Measurements from ENCODE around the gene STXBP1. TPM values are rescaled to one million over a fixed set of nuclear protein-coding genes. Genes with fewer than 3 reads are reported as not detected.
A peak's percentile ranks its signal among the peaks of the same experiment; 100 is the strongest.

Gene STXBP1
- 100 to 1,000 TPM in 3 of 4 donors, 10 to 100 TPM in 1; 96.3 to 142 (median 105) TPM for total RNA-seq

DNA sequence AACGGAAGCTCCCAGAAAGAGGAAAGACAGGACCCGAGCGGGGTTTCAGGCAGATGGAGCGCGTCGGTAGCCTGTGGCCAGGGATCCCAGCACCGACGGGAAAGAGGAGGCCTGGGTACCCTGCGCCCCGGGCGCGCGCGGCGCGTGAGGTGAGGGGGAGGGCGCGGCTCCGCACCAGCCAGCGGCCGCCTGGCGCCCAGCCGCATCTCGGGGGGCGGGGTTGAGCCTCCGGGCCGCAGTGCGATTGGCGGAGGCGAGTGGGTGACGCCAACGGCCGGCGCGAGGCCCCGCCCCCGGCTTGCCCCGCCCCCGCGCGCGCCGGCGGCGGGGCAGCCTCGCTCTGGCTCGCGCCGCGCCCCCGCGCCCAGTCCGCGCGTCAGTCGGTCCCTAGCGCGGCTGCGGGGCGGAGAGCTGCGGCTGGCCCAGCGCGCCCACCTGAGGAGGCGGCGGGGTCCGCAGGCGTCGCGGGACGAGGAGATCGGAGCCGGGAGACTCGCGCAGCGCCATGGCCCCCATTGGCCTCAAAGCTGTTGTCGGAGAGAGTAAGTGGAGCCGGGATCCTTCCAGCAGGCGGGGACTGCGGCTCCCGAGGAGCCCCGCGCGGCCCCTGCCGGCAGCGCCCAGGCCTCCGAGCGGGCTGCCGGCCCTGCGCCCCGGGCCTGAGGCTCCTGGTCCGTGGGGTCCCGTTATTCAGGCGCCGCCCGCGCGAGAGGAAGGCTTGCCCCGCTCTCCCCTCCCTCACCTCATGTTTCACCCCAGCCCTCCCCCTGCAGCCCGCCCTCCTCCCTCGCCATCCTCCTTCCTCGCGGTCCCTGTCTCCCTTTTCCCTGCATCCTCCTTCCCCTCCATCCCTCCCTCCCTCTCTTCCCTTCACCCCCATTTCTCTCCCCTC, at the start of gene STXBP1:
Gene STXBP1, plus strand, starts transcription at position 379 of the 892 bp plus-strand sequence. Its CDS starts 127 bp downstream, at position 506.
- no peaks in the 10 kb centered on the region for H3K27me3 ChIP-seq
- peaks cover 0 to 53% (median 14%) of the 10 kb centered on the region in 4 donors for H3K4me1 ChIP-seq
- H3K9me3 ChIP-seq, result no peaks in the 10 kb centered on the region
- TF ChIP-seq, protein P1, sequence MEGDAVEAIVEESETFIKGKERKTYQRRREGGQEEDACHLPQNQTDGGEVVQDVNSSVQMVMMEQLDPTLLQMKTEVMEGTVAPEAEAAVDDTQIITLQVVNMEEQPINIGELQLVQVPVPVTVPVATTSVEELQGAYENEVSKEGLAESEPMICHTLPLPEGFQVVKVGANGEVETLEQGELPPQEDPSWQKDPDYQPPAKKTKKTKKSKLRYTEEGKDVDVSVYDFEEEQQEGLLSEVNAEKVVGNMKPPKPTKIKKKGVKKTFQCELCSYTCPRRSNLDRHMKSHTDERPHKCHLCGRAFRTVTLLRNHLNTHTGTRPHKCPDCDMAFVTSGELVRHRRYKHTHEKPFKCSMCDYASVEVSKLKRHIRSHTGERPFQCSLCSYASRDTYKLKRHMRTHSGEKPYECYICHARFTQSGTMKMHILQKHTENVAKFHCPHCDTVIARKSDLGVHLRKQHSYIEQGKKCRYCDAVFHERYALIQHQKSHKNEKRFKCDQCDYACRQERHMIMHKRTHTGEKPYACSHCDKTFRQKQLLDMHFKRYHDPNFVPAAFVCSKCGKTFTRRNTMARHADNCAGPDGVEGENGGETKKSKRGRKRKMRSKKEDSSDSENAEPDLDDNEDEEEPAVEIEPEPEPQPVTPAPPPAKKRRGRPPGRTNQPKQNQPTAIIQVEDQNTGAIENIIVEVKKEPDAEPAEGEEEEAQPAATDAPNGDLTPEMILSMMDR (IDR thresholded peaks at IDR 0.05), result peak in 3 of 5 experiments; percentile 7 to 66 (median 50)
- peak; percentile 93 to 96 for TF ChIP-seq POLR2A (IDR thresholded peaks at IDR 0.05)
- peak in 1 of 2 donors; percentile 93 for TF ChIP-seq EP300 (IDR thresholded peaks at IDR 0.05)
- H3K4me3 ChIP-seq, result peak within 1 kb of the TSS; percentile 66 to 96 (median 86)
- 1% methylated on average over 38 to 62 of the region's 102 CpGs for WGBS, 2 donors
- H3K36me3 ChIP-seq, result no peaks in the 10 kb centered on the region
- peak within 1 kb of the TSS; percentile 82 to 98 (median 88) for H3K27ac ChIP-seq
- peak; percentile 77 to 79 for DNase-seq (ENCODE audit: low spot score in 2 of 2)

DNA sequence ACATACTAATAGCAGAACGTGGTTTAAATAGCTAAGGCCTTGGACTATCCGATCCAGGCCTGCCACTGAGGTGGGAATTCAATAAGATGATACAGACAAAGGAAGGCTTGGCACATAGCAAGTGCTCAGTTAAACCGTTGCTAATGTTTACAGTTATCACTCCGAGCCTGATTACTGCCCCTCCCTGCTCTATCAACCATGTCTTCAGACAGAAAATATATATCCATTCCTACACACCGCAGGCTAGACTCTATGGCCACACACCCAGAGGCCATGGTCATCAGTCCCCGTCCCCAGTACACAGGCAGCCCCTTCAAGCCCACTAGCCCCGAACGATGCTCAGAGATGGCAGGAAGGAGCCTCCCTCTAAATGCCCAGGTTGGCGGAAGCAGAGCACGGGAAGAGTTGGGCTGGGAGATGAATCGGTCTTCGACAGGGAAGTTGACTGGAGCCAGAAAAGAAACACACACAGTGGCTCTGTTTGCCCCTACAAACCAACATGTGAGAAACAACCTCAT, 49.7 kb upstream of the STXBP1 start:
- no peak for DNase-seq (ENCODE audit: low spot score in 2 of 2)
- Histone ChIP-seq H3K9me3 (no peaks in the 10 kb centered on the region), H3K4me1 (peaks cover 3 to 99% (median 74%) of the 10 kb centered on the region in 4 donors), H3K27me3 (no peaks in the 10 kb centered on the region), H3K27ac (peak overlapping the region; percentile 81 to 98 (median 88)), H3K36me3 (peaks cover 0 to 18% (median 0%) of the 10 kb centered on the region in 3 donors), H3K4me3 (peak overlapping the region in 2 of 4 donors; percentile 17 to 25)
- TF ChIP-seq, protein P1 (IDR thresholded peaks at IDR 0.05), result no peak
- TF ChIP-seq EP300 (IDR thresholded peaks at IDR 0.05) (no peak), POLR2A (IDR thresholded peaks at IDR 0.05) (no peak)
- WGBS, 2 donors, result 47 to 59% methylated on average over 12 of the region's 12 CpGs

DNA sequence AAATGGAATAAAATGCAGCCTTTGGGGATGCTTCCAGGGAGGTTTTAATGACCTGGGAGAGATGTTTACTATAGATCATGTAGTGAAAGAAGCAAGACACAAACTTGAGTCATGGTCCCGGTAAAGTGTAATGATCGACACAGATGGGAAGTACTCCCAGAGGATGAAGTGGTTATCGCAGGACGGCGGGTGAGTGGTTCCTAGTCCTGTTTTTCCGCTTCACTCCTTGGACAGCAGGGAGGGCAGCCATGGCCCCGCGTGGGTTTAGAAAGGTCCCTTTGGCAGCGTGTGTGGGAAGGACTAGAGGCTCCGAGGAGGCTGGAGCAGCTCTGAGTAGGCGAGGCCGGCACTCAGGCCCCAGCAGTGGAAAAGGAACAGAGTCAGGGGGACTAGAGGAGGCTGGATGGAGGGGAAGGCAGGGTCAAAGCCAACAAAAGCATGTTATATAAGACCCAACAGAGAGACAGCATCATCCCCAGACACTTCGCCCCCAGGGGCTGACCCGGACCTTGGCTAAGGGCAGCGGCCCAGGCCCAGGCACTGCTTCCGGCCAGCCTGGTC, 49.2 kb upstream of the STXBP1 start:
- TF ChIP-seq, protein P1 (IDR thresholded peaks at IDR 0.05), result peak in 2 of 5 experiments; percentile 14 to 34
- TF ChIP-seq EP300 (IDR thresholded peaks at IDR 0.05) (peak in 1 of 2 donors; percentile 30), POLR2A (IDR thresholded peaks at IDR 0.05) (no peak)
- Histone ChIP-seq H3K36me3 (peaks cover 0 to 18% (median 0%) of the 10 kb centered on the region in 3 donors), H3K27me3 (no peaks in the 10 kb centered on the region), H3K4me1 (peaks cover 3 to 97% (median 69%) of the 10 kb centered on the region in 4 donors), H3K9me3 (no peaks in the 10 kb centered on the region), H3K27ac (peak overlapping the region; percentile 81 to 98 (median 88)), H3K4me3 (peak overlapping the region in 2 of 4 donors; percentile 17 to 25)
- 15 to 20% methylated on average over 16 of the region's 16 CpGs for WGBS, 2 donors
- DNase-seq (ENCODE audit: low spot score in 2 of 2), result no peak

DNA sequence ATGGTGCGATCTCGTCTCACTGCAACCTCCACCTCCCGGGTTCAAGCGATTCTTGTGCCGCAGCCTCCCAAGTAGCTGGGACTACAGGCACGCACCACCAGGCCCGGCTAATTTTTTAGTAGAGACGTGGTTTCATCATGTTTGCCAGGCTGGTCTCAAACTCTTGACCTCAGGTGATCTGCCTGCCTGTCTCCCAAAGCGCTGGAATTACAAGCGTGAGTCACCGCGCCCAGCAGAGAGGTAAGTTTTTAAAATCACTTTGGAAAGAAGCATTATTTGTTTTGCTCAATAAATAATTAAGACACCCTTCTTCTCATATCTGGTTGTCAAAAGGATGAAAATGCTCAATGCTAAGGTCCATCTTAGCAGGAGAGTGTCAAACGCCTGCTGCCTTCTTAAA, 48.5 kb upstream of the STXBP1 start:
- H3K27ac ChIP-seq, result peak overlapping the region in 3 of 4 donors; percentile 81 to 98 (median 92)

DNA sequence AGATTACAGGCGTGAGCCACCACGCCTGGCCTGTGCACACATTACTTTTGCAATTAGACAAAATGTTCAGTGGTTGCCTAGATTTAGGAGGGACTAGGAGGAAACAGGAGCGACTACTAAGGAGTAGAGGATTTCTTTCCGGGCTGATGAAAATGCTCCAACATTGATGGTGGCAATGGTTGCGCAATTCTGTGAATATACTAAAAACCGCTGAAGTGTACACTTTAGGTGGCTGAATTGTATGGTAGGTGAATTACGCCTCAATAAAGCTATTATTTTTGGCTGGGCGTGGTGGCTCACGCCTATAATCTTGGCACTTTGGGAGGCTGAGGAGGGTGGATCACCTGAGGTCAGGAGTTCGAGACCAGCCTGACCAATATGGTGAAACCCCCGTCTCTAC, 46.8 kb upstream of the STXBP1 start:
- Histone ChIP-seq H3K27me3 (no peaks in the 10 kb centered on the region), H3K36me3 (peaks cover 0 to 8% (median 0%) of the 10 kb centered on the region in 3 donors), H3K4me1 (peaks cover 0 to 84% (median 55%) of the 10 kb centered on the region in 4 donors), H3K27ac (peak overlapping the region in 2 of 4 donors; percentile 98 to 99), H3K4me3 (no peak overlapping the region), H3K9me3 (no peaks in the 10 kb centered on the region)
- DNase-seq (ENCODE audit: low spot score in 2 of 2), result no peak
- 86 to 93% methylated on average over 11 of the region's 11 CpGs for WGBS, 2 donors
- TF ChIP-seq, protein P1 (IDR thresholded peaks at IDR 0.05), result no peak
- no peak for TF ChIP-seq POLR2A (IDR thresholded peaks at IDR 0.05)
- TF ChIP-seq EP300 (IDR thresholded peaks at IDR 0.05), result no peak

More for the DNA sequence above, 48.5 kb upstream of the STXBP1 start:
- no peak for DNase-seq (ENCODE audit: low spot score in 2 of 2)
- Histone ChIP-seq H3K4me1 (peaks cover 3 to 90% (median 62%) of the 10 kb centered on the region in 4 donors), H3K9me3 (no peaks in the 10 kb centered on the region), H3K36me3 (peaks cover 0 to 18% (median 0%) of the 10 kb centered on the region in 3 donors), H3K4me3 (no peak overlapping the region), H3K27me3 (no peaks in the 10 kb centered on the region)
- 85 to 89% methylated on average over 13 of the region's 13 CpGs for WGBS, 2 donors
- TF ChIP-seq POLR2A (IDR thresholded peaks at IDR 0.05), result no peak

Data from tibial nerve (tissue), 4 donors.